K562 (cell line): ENCODE data around the gene KIAA1210. TPM values are rescaled to one million over a fixed set of nuclear protein-coding genes. Genes with fewer than 3 reads are reported as not detected.

ENCODE experiments used
- ATAC-seq: fragments of 200-7000 bp; cut with Tn5 transposase; 3 replicates; pipeline ENCODE4 v1.9.1; 2020; ENCODE audit warnings: moderate library complexity
- BruUV-seq: library from RNA; stranded (reverse); fragments of 400-500 nt; replicated peaks from 2 replicates; lab custom pipeline; 2021; lab: Mats Ljungman, UMichigan
- CTCF ChIA-PET: fragments of 300-600 bp; formaldehyde crosslinking; extraction: SDS; loops from one replicate; lab custom pipeline; 2021; ENCODE audit warnings: low intra/inter-chr PET ratio; lab: Yijun Ruan, JAX
- POLR2A ChIA-PET: fragments of 300-600, 350-650 bp; sonication (Branson Sonifier 250); formaldehyde crosslinking; extraction: SDS; loops from one replicate; lab custom pipeline; 2021; ENCODE audit warnings: antibody characterized with exemption, inconsistent platforms; lab: Yijun Ruan, JAX
- DNase-seq, 4 experiments: peaks; one replicate each; pipeline versions ENCODE4 v3.0.0 to v3.0.0-alpha.2; 2011 to 2018; ENCODE audit warnings: low spot score in 3 of 4, mixed read lengths in 3 of 4; ENCODE audit errors: extremely low read depth in 1 of 4
- FAIRE-seq: peaks from 2 replicates; lab custom pipeline; 2011; peaks lifted over from hg19 to GRCh38; lab: Jason Lieb, UNC
- H2AFZ ChIP-seq: 2 replicates; pipeline ENCODE4 v1.6.0; 2011; ENCODE audit warnings: low read depth, low read length, control low read depth, inconsistent platforms
- H3K27ac ChIP-seq: fragments of 200-600 bp; 3 replicates; pipeline ENCODE4 v1.8.0; 2011; ENCODE audit warnings: low read depth, mild to moderate bottlenecking, control low read depth, inconsistent platforms, low read length, moderate library complexity, mixed read lengths; ENCODE audit errors: extremely low read depth
- H3K27me3 ChIP-seq, 2 experiments: fragments of 300-600 bp in 1 of 2; 2 replicates in 1 of 2; 3 replicates in 1 of 2; pipeline versions ENCODE4 v1.6.0 to v1.8.0; 2011; ENCODE audit warnings: inconsistent platforms in 2 of 2, low read length in 2 of 2, mild to moderate bottlenecking in 1 of 2, mixed read lengths in 1 of 2, moderate library complexity in 1 of 2; ENCODE audit not compliant: control insufficient read depth in 2 of 2, insufficient read depth in 2 of 2
- H3K36me3 ChIP-seq: fragments of 300-600 bp; 3 replicates; pipeline ENCODE4 v1.8.0; 2011; ENCODE audit warnings: mild to moderate bottlenecking, low read length, inconsistent platforms; ENCODE audit not compliant: control insufficient read depth, insufficient read depth
- H3K4me1 ChIP-seq, 2 experiments: fragments of 200-600 bp in 1 of 2; replicated peaks in 1 of 2; 2 replicates in 1 of 2; 3 replicates in 1 of 2; pipeline versions ENCODE4 v1.5.1 to v1.8.0; 2011; ENCODE audit warnings: inconsistent platforms in 2 of 2, low read length in 2 of 2, mild to moderate bottlenecking in 1 of 2, mixed read lengths in 1 of 2, moderate library complexity in 1 of 2; ENCODE audit not compliant: control insufficient read depth in 2 of 2, insufficient read depth in 2 of 2
- H3K4me2 ChIP-seq: 2 replicates; pipeline ENCODE4 v1.6.1; 2011; ENCODE audit warnings: low read length, control low read depth, inconsistent platforms, mixed read lengths; ENCODE audit not compliant: insufficient read depth
- H3K4me3 ChIP-seq: fragments of 200-600 bp; sonication (generic), shearing (Covaris generic); 2 replicates; pipeline ENCODE4 v1.5.1; 2016; ENCODE audit warnings: control low read depth, inconsistent platforms
- H3K79me2 ChIP-seq: fragments of 200-600 bp; 3 replicates; pipeline ENCODE4 v1.8.0; 2011; ENCODE audit warnings: low read length, inconsistent platforms; ENCODE audit not compliant: control insufficient read depth, insufficient read depth
- H3K9ac ChIP-seq, 2 experiments: 2 replicates each; pipeline versions ENCODE4 v1.6.0 to v1.6.1; 2011; ENCODE audit warnings: low read depth in 2 of 2, low read length in 2 of 2, control low read depth in 1 of 2, inconsistent platforms in 1 of 2, mild to moderate bottlenecking in 1 of 2, mixed read lengths in 1 of 2; ENCODE audit not compliant: insufficient read depth in 1 of 2
- H3K9me1 ChIP-seq: one replicate; pipeline ENCODE4 v1.6.0; 2011; ENCODE audit warnings: inconsistent platforms, mild to moderate bottlenecking, low read length, moderate library complexity; ENCODE audit not compliant: control insufficient read depth, insufficient read depth
- H3K9me3 ChIP-seq: replicated peaks from 2 replicates; pipeline ENCODE4 v1.5.1; 2011; ENCODE audit warnings: low read depth, low read length, inconsistent platforms; ENCODE audit not compliant: control insufficient read depth, insufficient read depth
- H4K20me1 ChIP-seq: replicated peaks from 2 replicates; pipeline ENCODE4 v1.6.1; 2011; ENCODE audit warnings: low read length, inconsistent platforms, mixed read lengths; ENCODE audit not compliant: control insufficient read depth, insufficient read depth
- GABPA ChIP-seq: fragments of 200-800 bp; sonication (Bioruptor generic); conservative IDR thresholded peaks from 2 replicates; pipeline ENCODE4 v1.6.1; 2016; ENCODE audit warnings: low read depth, missing genetic modification characterization, missing compliant biosample characterization
- KHSRP ChIP-seq: fragments of 450-650 bp; IDR thresholded peaks from 2 replicates; pipeline ENCODE4 v1.6.1; 2017
- NCOR1 ChIP-seq: fragments of 450-650 bp; IDR thresholded peaks from 2 replicates; pipeline ENCODE4 v1.6.1; 2016; ENCODE audit warnings: mild to moderate bottlenecking, moderate library complexity
- SMAD1 ChIP-seq: fragments of 150-350 bp; IDR thresholded peaks from 2 replicates; pipeline ENCODE4 v1.6.1; 2014; ENCODE audit warnings: low read length, low read depth; ENCODE audit not compliant: partially characterized antibody
- SMARCB1 ChIP-seq: IDR thresholded peaks from 2 replicates; pipeline ENCODE4 v1.6.1; 2011; ENCODE audit warnings: improper control_type of control experiment, low read depth; ENCODE audit not compliant: insufficient read length
- TBP ChIP-seq: optimal IDR thresholded peaks from 2 replicates; pipeline ENCODE3; 2011; ENCODE audit warnings: low read depth, low read length, improper control_type of control experiment
- ZBTB17 ChIP-seq: fragments of 450-650 bp; formaldehyde crosslinking; IDR thresholded peaks from 2 replicates; pipeline ENCODE4 v1.4.0; 2020; ENCODE audit warnings: mild to moderate bottlenecking
- ZNF407 ChIP-seq: fragments of 450-650 bp; IDR thresholded peaks from 2 replicates; pipeline ENCODE4 v1.6.1; 2016; ENCODE audit warnings: low read depth
- WGBS: fragments of 100-300 bp; shearing (Covaris generic); methylation state at CpG from one replicate; pipeline ENCODE4 v1.1.6; 2016; ENCODE audit warnings: low coverage, mixed read lengths; ENCODE audit not compliant: insufficient coverage; ENCODE audit errors: missing lambda C conversion rate; 5-methylcytosine and 5-hydroxymethylcytosine counted together
- in situ Hi-C: fragments of 300-500 bp; cut with MboI; formaldehyde crosslinking; loops from 4 replicates; pipeline ENCODE4 v1.15.0; 2018; ENCODE audit warnings: inconsistent platforms, mixed read lengths
- intact Hi-C: fragments of 100-400 bp; cut with micrococcal nuclease; formaldehyde crosslinking; loops from 2 replicates; pipeline ENCODE4 v1.14.2; 2022
- polyA plus RNA-seq, 8 experiments: library from polyadenylated mRNA; depleted of rRNA in 4 of 8; stranded (reverse) in 5 of 8; unstranded in 3 of 8; fragments of >200 nt; fragmentation: Nextera tagmentation in 2 of 8; fragmentation: Illumina TruSeq in 1 of 8; extraction: Ambion mirVana in 2 of 8; extraction: Trizol in 1 of 8; gene quantifications; 2 replicates each; pipeline versions ENCODE4 v1.2.1 to v1.2.3, GENCODE V29; 2011 to 2014; ENCODE audit warnings: inconsistent platforms in 1 of 8, missing spikeins in 1 of 8
- total RNA-seq, 7 experiments: library from RNA; depleted of rRNA in 6 of 7; stranded (reverse); fragments of >200 nt in 6 of 7; fragmentation: Illumina TruSeq in 2 of 7; extraction: Trizol in 2 of 7; gene quantifications; 2 replicates each; pipeline versions ENCODE4 v1.2.1 to v1.2.3, GENCODE V29; 2011 to 2021; ENCODE audit warnings: low replicate concordance in 1 of 7

KIAA1210 gene
- total and polyA plus RNA-seq, 9 of the 15 experiments (the other 6 are each of a cell fraction or from before 2014, with no cell fraction given), result not detected

GRCh38 chrX:119158226-119158625 is 30.6 kb upstream of the KIAA1210 start:
- Histone ChIP-seq H2AFZ (no peak overlapping the region), H3K4me1 (no peaks in the 10 kb centered on the region; a peak in 1 of 5 replicates), H3K27ac (no peak overlapping the region), H3K27me3 (peaks cover 2 to 5% of the 10 kb centered on the region in 2 experiments; a peak in 1 of 5 replicates), H3K9ac (no peak overlapping the region), H3K4me3 (no peak overlapping the region), H3K9me3 (no peaks in the 10 kb centered on the region), H3K36me3 (no peaks in the 10 kb centered on the region), H4K20me1 (no peaks in the 10 kb centered on the region), H3K4me2 (no peak overlapping the region), H3K79me2 (no peaks in the 10 kb centered on the region), H3K9me1 (no peaks in the 10 kb centered on the region)
- in situ Hi-C loops (no loop called here), intact Hi-C loops (no loop called here)
- no peak for DNase-seq
- ATAC-seq, result no peak
- WGBS, result 0% methylated on average over 1 of the region's 3 CpGs
- no TSS peak for BruUV-seq
- CTCF ChIA-PET, result no interaction called here
- no peak for FAIRE-seq
- POLR2A ChIA-PET, result no interaction called here
- TF ChIP-seq KHSRP, result no peak
- no peak for TF ChIP-seq SMARCB1
- TF ChIP-seq NCOR1, result no peak
- no peak for TF ChIP-seq ZNF407
- TF ChIP-seq ZBTB17 (CRISPR knock-in tag), result no peak
- no peak for TF ChIP-seq GABPA
- no peak for TF ChIP-seq SMAD1
- TF ChIP-seq TBP, result no peak
